BE2C (cell line): ENCODE measurements around the gene ADIPOR2.

Experiments used
- DNase-seq: peaks from one replicate; pipeline ENCODE4 v3.0.0-alpha.2; 2020
- H3K27me3 ChIP-seq: fragments of 250-450 bp; sonication (Bioruptor Pico); 2 replicates; pipeline ENCODE4 v1.5.1; 2020; ENCODE audit warnings: mild to moderate bottlenecking
- H3K36me3 ChIP-seq: fragments of 250-450 bp; sonication (Bioruptor Pico); 2 replicates; pipeline ENCODE4 v1.5.1; 2020; ENCODE audit warnings: mild to moderate bottlenecking
- H3K4me1 ChIP-seq: fragments of 250-450 bp; sonication (Bioruptor Pico); 2 replicates; pipeline ENCODE4 v1.5.1; 2020
- H3K4me3 ChIP-seq: 2 replicates; pipeline ENCODE4 v1.5.1; 2011; ENCODE audit warnings: low read depth, low read length
- H3K9me3 ChIP-seq: fragments of 250-450 bp; sonication (Bioruptor Pico); 2 replicates; pipeline ENCODE4 v1.5.1; 2020
- CTCF ChIP-seq: IDR thresholded peaks from 2 replicates; pipeline ENCODE4 v1.5.1; 2012; ENCODE audit warnings: mild to moderate bottlenecking, low read depth, low read length

ADIPOR2 gene

GRCh38 chr12:1716215-1716862, 25.5 kb downstream of the ADIPOR2 start:
- no peaks in the 10 kb centered on the region for H3K4me1 ChIP-seq
- no peak overlapping the region for H3K4me3 ChIP-seq
- H3K36me3 ChIP-seq, result 0 out of 2 replicates have a peak, but pooled peaks cover 6% of the 10 kb centered on the region
- no peaks in the 10 kb centered on the region for H3K27me3 ChIP-seq
- no peak for DNase-seq
- TF ChIP-seq CTCF, result no peak
- H3K9me3 ChIP-seq, result no peaks in the 10 kb centered on the region; the same call in 1 of the 2 replicates

- DNase-seq, result no peak
- Histone ChIP-seq H3K4me1 (no peaks in the 10 kb centered on the region), H3K27me3 (no peaks in the 10 kb centered on the region), H3K4me3 (no peak overlapping the region), H3K9me3 (no peaks in the 10 kb centered on the region; the same call in 1 of the 2 replicates), H3K36me3 (0 out of 2 replicates have a peak, but pooled peaks cover 6% of the 10 kb centered on the region)
- no peak for TF ChIP-seq CTCF
Observed at GRCh38 chr12:1716911-1717310, 26.0 kb downstream of the ADIPOR2 start.

GRCh38 chr12:1719139-1719538, 28.3 kb downstream of the ADIPOR2 start:
- TF ChIP-seq CTCF, result no peak
- no peaks in the 10 kb centered on the region; the same call in 1 of the 2 replicates for H3K9me3 ChIP-seq
- no peaks in the 10 kb centered on the region for H3K27me3 ChIP-seq
- H3K4me1 ChIP-seq, result no peaks in the 10 kb centered on the region
- H3K36me3 ChIP-seq, result 0 out of 2 replicates have a peak, but pooled peaks cover 6% of the 10 kb centered on the region
- no peak overlapping the region for H3K4me3 ChIP-seq
- no peak for DNase-seq

GRCh38 chr12:1720494-1720893, 29.6 kb downstream of the ADIPOR2 start:
- no peaks in the 10 kb centered on the region for H3K4me1 ChIP-seq

GRCh38 chr12:1723721-1724120, 32.9 kb downstream of the ADIPOR2 start:
- TF ChIP-seq CTCF, result no peak
- Histone ChIP-seq H3K9me3 (no peaks in the 10 kb centered on the region; the same call in 1 of the 2 replicates), H3K4me1 (no peaks in the 10 kb centered on the region), H3K36me3 (no peaks in the 10 kb centered on the region), H3K27me3 (no peaks in the 10 kb centered on the region), H3K4me3 (no peak overlapping the region)
- DNase-seq, result no peak

More at GRCh38 chr12:1720494-1720893, 29.6 kb downstream of the ADIPOR2 start:
- no peak for DNase-seq
- no peaks in the 10 kb centered on the region for H3K36me3 ChIP-seq
- H3K27me3 ChIP-seq, result no peaks in the 10 kb centered on the region
- TF ChIP-seq CTCF, result no peak
- H3K9me3 ChIP-seq, result no peaks in the 10 kb centered on the region; the same call in 1 of the 2 replicates
- H3K4me3 ChIP-seq, result no peak overlapping the region

- H3K27me3 ChIP-seq, result no peaks in the 10 kb centered on the region
- H3K4me1 ChIP-seq, result no peaks in the 10 kb centered on the region
- no peak for DNase-seq
- no peak overlapping the region for H3K4me3 ChIP-seq
- TF ChIP-seq CTCF, result no peak
- no peaks in the 10 kb centered on the region for H3K36me3 ChIP-seq
- H3K9me3 ChIP-seq, result no peaks in the 10 kb centered on the region; the same call in 1 of the 2 replicates
Observed at GRCh38 chr12:1724250-1724649, 33.4 kb downstream of the ADIPOR2 start.
